H9 (cell line): ENCODE data around the gene CREBRF. TPM values are rescaled to one million over a fixed set of nuclear protein-coding genes. Genes with fewer than 3 reads are reported as not detected.

Experiments used
- DNase-seq: peaks from one replicate; pipeline ENCODE4 v3.0.0-alpha.2; 2017
- H2AFZ ChIP-seq: one replicate; pipeline ENCODE4 v1.6.1; 2013; ENCODE audit warnings: mild to moderate bottlenecking, low read length, control low read depth, moderate library complexity
- H2AK5ac ChIP-seq: 2 replicates; pipeline ENCODE4 v1.6.1; 2013; ENCODE audit warnings: low read length, control low read depth, mixed read lengths; ENCODE audit not compliant: insufficient read length
- H2BK120ac ChIP-seq: one replicate; pipeline ENCODE4 v1.6.1; 2013; ENCODE audit warnings: low read depth, mild to moderate bottlenecking, low read length, control low read depth, inconsistent platforms; ENCODE audit not compliant: poor library complexity, severe bottlenecking
- H2BK12ac ChIP-seq: 2 replicates; pipeline ENCODE4 v1.6.1; 2013; ENCODE audit warnings: low read length, control low read depth, mixed read lengths, low read depth; ENCODE audit not compliant: insufficient read length
- H2BK15ac ChIP-seq: 2 replicates; pipeline ENCODE4 v1.6.1; 2013; ENCODE audit warnings: low read depth, low read length, control low read depth
- H2BK20ac ChIP-seq: one replicate; pipeline ENCODE4 v1.6.1; 2013; ENCODE audit warnings: low read depth, mild to moderate bottlenecking, low read length, control low read depth, inconsistent platforms; ENCODE audit not compliant: poor library complexity, severe bottlenecking
- H2BK5ac ChIP-seq: 2 replicates; pipeline ENCODE4 v1.6.1; 2013; ENCODE audit warnings: low read length, control low read depth, mixed read lengths; ENCODE audit not compliant: insufficient read length
- H3K14ac ChIP-seq: 2 replicates; pipeline ENCODE4 v1.6.1; 2013; ENCODE audit warnings: low read length, control low read depth; ENCODE audit not compliant: insufficient read depth
- H3K18ac ChIP-seq: 2 replicates; pipeline ENCODE4 v1.6.1; 2013; ENCODE audit warnings: low read depth, mild to moderate bottlenecking, mixed read lengths, low read length, control low read depth; ENCODE audit not compliant: insufficient read length
- H3K23ac ChIP-seq: 2 replicates; pipeline ENCODE4 v1.6.1; 2013; ENCODE audit warnings: low read length, control low read depth, mixed read lengths, low read depth; ENCODE audit not compliant: insufficient read length
- H3K23me2 ChIP-seq: 2 replicates; pipeline ENCODE4 v1.6.1; 2013; ENCODE audit warnings: low read depth, mild to moderate bottlenecking, mixed read lengths, low read length, control low read depth; ENCODE audit not compliant: insufficient read length, poor library complexity, severe bottlenecking
- H3K27ac ChIP-seq: 2 replicates; pipeline ENCODE4 v1.5.1; 2013; ENCODE audit warnings: low read length, control low read depth, mixed read lengths, low read depth; ENCODE audit not compliant: insufficient read length
- H3K27me3 ChIP-seq: 2 replicates; pipeline ENCODE4 v1.6.1; 2013; ENCODE audit warnings: low read length, control low read depth, inconsistent platforms; ENCODE audit not compliant: insufficient read depth
- H3K4ac ChIP-seq: 2 replicates; pipeline ENCODE4 v1.6.1; 2013; ENCODE audit warnings: low read depth, mild to moderate bottlenecking, control low read depth, inconsistent platforms, low read length, moderate library complexity
- H3K4me1 ChIP-seq: 2 replicates; pipeline ENCODE4 v1.6.1; 2013; ENCODE audit warnings: low read length, control low read depth, inconsistent platforms; ENCODE audit not compliant: insufficient read depth
- H3K4me2 ChIP-seq: 2 replicates; pipeline ENCODE4 v1.6.1; 2013; ENCODE audit warnings: low read length, control low read depth, mixed read lengths; ENCODE audit not compliant: insufficient read length, insufficient read depth
- H3K56ac ChIP-seq: 2 replicates; pipeline ENCODE4 v1.6.1; 2013; ENCODE audit warnings: low read depth, mild to moderate bottlenecking, mixed read lengths, low read length, control low read depth; ENCODE audit not compliant: insufficient read length
- H3K79me1 ChIP-seq: 2 replicates; pipeline ENCODE4 v1.6.1; 2013; ENCODE audit warnings: low read depth, mild to moderate bottlenecking, moderate library complexity, low read length, control low read depth, inconsistent platforms; ENCODE audit not compliant: insufficient read depth, poor library complexity, severe bottlenecking
- H3K79me2 ChIP-seq: 2 replicates; pipeline ENCODE4 v1.6.1; 2013; ENCODE audit warnings: low read length, control low read depth, inconsistent platforms; ENCODE audit not compliant: insufficient read depth
- H3K9ac ChIP-seq: 2 replicates; pipeline ENCODE4 v1.6.1; 2013; ENCODE audit warnings: low read length, control low read depth, mixed read lengths; ENCODE audit not compliant: insufficient read length; ENCODE audit errors: extremely low read depth
- H3K9me3 ChIP-seq: one replicate; pipeline ENCODE4 v1.6.1; 2013; ENCODE audit warnings: low read depth, low read length, inconsistent platforms; ENCODE audit not compliant: control insufficient read depth
- H3T11ph ChIP-seq: one replicate; pipeline ENCODE4 v1.6.1; 2013; ENCODE audit warnings: mild to moderate bottlenecking, low read length, control low read depth, inconsistent platforms
- H4K20me1 ChIP-seq: one replicate; pipeline ENCODE4 v1.6.1; 2013; ENCODE audit not compliant: control insufficient read depth, insufficient read length, insufficient read depth
- H4K5ac ChIP-seq: 2 replicates; pipeline ENCODE4 v1.6.1; 2013; ENCODE audit warnings: low read depth, mild to moderate bottlenecking, mixed read lengths, low read length, control low read depth; ENCODE audit not compliant: insufficient read length
- H4K8ac ChIP-seq: replicated peaks from 2 replicates; pipeline ENCODE4 v1.6.1; 2013; ENCODE audit warnings: low read length, control low read depth, mixed read lengths, low read depth; ENCODE audit not compliant: insufficient read length
- H4K91ac ChIP-seq: 2 replicates; pipeline ENCODE4 v1.6.1; 2013; ENCODE audit warnings: low read depth, mild to moderate bottlenecking, moderate library complexity, mixed read lengths, low read length, control low read depth; ENCODE audit not compliant: insufficient read length
- H3K27ac Mint-ChIP-seq, 3 experiments: 2 replicates in 2 of 3; 3 replicates in 1 of 3; pipeline ENCODE4 v1.8.0; 2020 to 2021; ENCODE audit warnings: mixed read lengths in 3 of 3, mild to moderate bottlenecking in 1 of 3, moderate library complexity in 1 of 3
- H3K27me3 Mint-ChIP-seq: 2 replicates; pipeline ENCODE4 v1.8.0; 2021; ENCODE audit warnings: low read depth, mild to moderate bottlenecking, moderate library complexity, mixed read lengths
- H3K36me3 Mint-ChIP-seq, 3 experiments: 2 replicates in 2 of 3; 3 replicates in 1 of 3; pipeline ENCODE4 v1.8.0; 2020 to 2021; ENCODE audit warnings: low read depth in 3 of 3, mixed read lengths in 3 of 3; ENCODE audit not compliant: insufficient read depth in 1 of 3
- H3K4me1 Mint-ChIP-seq, 2 experiments: 2 replicates each; pipeline ENCODE4 v1.8.0; 2020; ENCODE audit warnings: mixed read lengths in 2 of 2
- H3K4me3 Mint-ChIP-seq, 2 experiments: 2 replicates in 1 of 2; 3 replicates in 1 of 2; pipeline ENCODE4 v1.8.0; 2020 to 2021; ENCODE audit warnings: mild to moderate bottlenecking in 2 of 2, mixed read lengths in 2 of 2, moderate library complexity in 1 of 2
- H3K9me3 Mint-ChIP-seq, 2 experiments: 2 replicates in 1 of 2; 3 replicates in 1 of 2; pipeline ENCODE4 v1.8.0; 2020; ENCODE audit warnings: mild to moderate bottlenecking in 2 of 2, mixed read lengths in 2 of 2, moderate library complexity in 1 of 2
- CTCF ChIP-seq: fragments of 200-600 bp; sonication (generic); conservative IDR thresholded peaks from 3 replicates; pipeline ENCODE4 v1.8.0; 2021; ENCODE audit warnings: antibody characterized with exemption, mild to moderate bottlenecking
- total RNA-seq: library from RNA; stranded (reverse); gene quantifications from 2 replicates; pipeline ENCODE4 v1.2.1, GENCODE V29; 2021

Gene CREBRF
- total RNA-seq, 1 experiment from 2014 or later = 2.7 TPM

DNA sequence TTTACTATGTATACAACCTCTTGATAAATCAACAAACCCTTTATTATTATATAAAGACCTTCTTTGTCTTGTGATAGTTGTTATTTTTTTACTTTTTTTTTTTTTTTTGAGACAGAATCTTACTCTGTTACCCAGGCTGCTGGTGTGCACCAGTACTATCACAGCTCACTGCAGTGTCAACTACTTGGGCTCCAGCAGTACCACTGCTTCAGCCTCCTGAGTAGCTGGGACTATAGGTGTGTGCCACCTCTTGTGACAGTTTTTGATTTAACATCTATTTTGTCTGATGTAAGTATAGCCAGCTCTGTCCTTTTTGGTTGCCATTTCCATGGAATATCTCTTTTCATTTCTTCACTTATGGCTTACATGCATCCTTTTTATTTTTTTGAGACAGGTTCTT lies 42.6 kb downstream of the CREBRF start:
- no peak for DNase-seq
- no peak overlapping the region for H4K91ac ChIP-seq
- no peaks in the 10 kb centered on the region for H3K27me3 ChIP-seq
- no peak overlapping the region for H2BK20ac ChIP-seq
- no peak overlapping the region for H3K56ac ChIP-seq
- H3K23ac ChIP-seq = no peak overlapping the region
- Mint-ChIP-seq H3K4me3 (no peak overlapping the region), H3K9me3 (peaks cover 9 to 12% of the 10 kb centered on the region in 2 experiments), H3K36me3 (peaks cover 3 to 9% (median 8%) of the 10 kb centered on the region in 3 experiments; a peak in 6 of 7 replicates), H3K27ac (peak overlapping the region in 1 of 3 experiments; percentile 75; a peak in 1 of 7 replicates), H3K27me3 (no peaks in the 10 kb centered on the region), H3K4me1 (no peaks in the 10 kb centered on the region)
- H4K5ac ChIP-seq = no peak overlapping the region
- no peak overlapping the region for H2BK5ac ChIP-seq
- no peak overlapping the region for H3K27ac ChIP-seq
- no peak overlapping the region for H2BK15ac ChIP-seq
- H4K20me1 ChIP-seq = no peaks in the 10 kb centered on the region
- no peak overlapping the region for H3K4ac ChIP-seq
- H3K79me1 ChIP-seq = no peaks in the 10 kb centered on the region
- H4K8ac ChIP-seq = no peak overlapping the region
- H3K23me2 ChIP-seq = no peaks in the 10 kb centered on the region
- no peaks in the 10 kb centered on the region for H3K4me1 ChIP-seq
- H3T11ph ChIP-seq = no peak overlapping the region
- H2AK5ac ChIP-seq = no peak overlapping the region
- no peaks in the 10 kb centered on the region for H3K79me2 ChIP-seq
- H3K14ac ChIP-seq = no peak overlapping the region
- H3K18ac ChIP-seq = no peak overlapping the region
- H2AFZ ChIP-seq = no peak overlapping the region
- H3K9me3 ChIP-seq = no peaks in the 10 kb centered on the region
- no peak overlapping the region for H2BK120ac ChIP-seq
- no peak overlapping the region for H2BK12ac ChIP-seq
- no peak for TF ChIP-seq CTCF
- H3K4me2 ChIP-seq = no peak overlapping the region
- no peak overlapping the region for H3K9ac ChIP-seq
